ENCODE data around the gene QKI.
"Not testable (repeated sequence)": the region's sequence is repeated elsewhere in the genome, so short reads cannot be mapped to it uniquely, and the experiment has no call there.

QKI gene

GRCh38 chr6:163420289-163420614, 5.7 kb downstream of the QKI start:
- no peak for FAIRE-seq
- no peak for TF ChIP-seq CTCF (IDR thresholded peaks at IDR 0.05; ENCODE audit: insufficient read depth, missing control alignments)
- no peak for DNase-seq (ENCODE audit: insufficient read length, low spot score)

GRCh38 chr6:163422550-163422949, 8.0 kb downstream of the QKI start:
- TF ChIP-seq CTCF (IDR thresholded peaks at IDR 0.05; ENCODE audit: insufficient read depth, missing control alignments): no peak
- DNase-seq (ENCODE audit: insufficient read length, low spot score): no peak
- no peak for FAIRE-seq

- no peak for FAIRE-seq
- TF ChIP-seq CTCF (IDR thresholded peaks at IDR 0.05; ENCODE audit: insufficient read depth, missing control alignments): no peak
- no peak for DNase-seq (ENCODE audit: insufficient read length, low spot score)
Measured at GRCh38 chr6:163423696-163424095, 9.2 kb downstream of the QKI start.

- FAIRE-seq: no peak
- DNase-seq (ENCODE audit: insufficient read length, low spot score): no peak
- TF ChIP-seq CTCF (IDR thresholded peaks at IDR 0.05; ENCODE audit: insufficient read depth, missing control alignments): peak; percentile 49
Measured at GRCh38 chr6:163427498-163428254, 13.2 kb downstream of the QKI start.

GRCh38 chr6:163428373-163428772, 13.9 kb downstream of the QKI start:
- no peak for DNase-seq (ENCODE audit: insufficient read length, low spot score)
- FAIRE-seq: no peak
- TF ChIP-seq CTCF (IDR thresholded peaks at IDR 0.05; ENCODE audit: insufficient read depth, missing control alignments): no peak

- TF ChIP-seq CTCF (IDR thresholded peaks at IDR 0.05; ENCODE audit: insufficient read depth, missing control alignments): no peak
- no peak for FAIRE-seq
Measured at GRCh38 chr6:163429858-163430448, 15.4 kb downstream of the QKI start.

GRCh38 chr6:163432300-163432699, 17.8 kb downstream of the QKI start:
- no peak for TF ChIP-seq CTCF (IDR thresholded peaks at IDR 0.05; ENCODE audit: insufficient read depth, missing control alignments)

More at GRCh38 chr6:163429858-163430448, 15.4 kb downstream of the QKI start:
- DNase-seq (ENCODE audit: insufficient read length, low spot score): no peak

GRCh38 chr6:163433486-163433885, 19.0 kb downstream of the QKI start:
- FAIRE-seq; DNase-seq (ENCODE audit: insufficient read length, low spot score): not testable (repeated sequence)

More at GRCh38 chr6:163432300-163432699, 17.8 kb downstream of the QKI start:
- FAIRE-seq (no peak), DNase-seq (ENCODE audit: insufficient read length, low spot score) (no peak)
